ENCODE data around the gene MACF1. TPM values are rescaled to one million over a fixed set of nuclear protein-coding genes. Genes with fewer than 3 reads are reported as not detected.
A peak's percentile ranks its signal among the peaks of the same experiment; 100 is the strongest.

Gene MACF1
- total and polyA plus RNA-seq, 2 of the 13 experiments (the other 11 are each of a cell fraction or from before 2014, with no cell fraction given), result 36.7 to 65.4 TPM

GRCh38 chr1:39409055-39409816 lies 204.7 kb downstream of the MACF1 start (continued):
- TF ChIP-seq, protein P1, sequence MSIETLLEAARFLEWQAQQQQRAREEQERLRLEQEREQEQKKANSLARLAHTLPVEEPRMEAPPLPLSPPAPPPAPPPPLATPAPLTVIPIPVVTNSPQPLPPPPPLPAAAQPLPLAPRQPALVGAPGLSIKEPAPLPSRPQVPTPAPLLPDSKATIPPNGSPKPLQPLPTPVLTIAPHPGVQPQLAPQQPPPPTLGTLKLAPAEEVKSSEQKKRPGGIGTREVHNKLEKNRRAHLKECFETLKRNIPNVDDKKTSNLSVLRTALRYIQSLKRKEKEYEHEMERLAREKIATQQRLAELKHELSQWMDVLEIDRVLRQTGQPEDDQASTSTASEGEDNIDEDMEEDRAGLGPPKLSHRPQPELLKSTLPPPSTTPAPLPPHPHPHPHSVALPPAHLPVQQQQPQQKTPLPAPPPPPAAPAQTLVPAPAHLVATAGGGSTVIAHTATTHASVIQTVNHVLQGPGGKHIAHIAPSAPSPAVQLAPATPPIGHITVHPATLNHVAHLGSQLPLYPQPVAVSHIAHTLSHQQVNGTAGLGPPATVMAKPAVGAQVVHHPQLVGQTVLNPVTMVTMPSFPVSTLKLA (IDR thresholded peaks at IDR 0.05), result no peak
- TF ChIP-seq, protein P2, sequence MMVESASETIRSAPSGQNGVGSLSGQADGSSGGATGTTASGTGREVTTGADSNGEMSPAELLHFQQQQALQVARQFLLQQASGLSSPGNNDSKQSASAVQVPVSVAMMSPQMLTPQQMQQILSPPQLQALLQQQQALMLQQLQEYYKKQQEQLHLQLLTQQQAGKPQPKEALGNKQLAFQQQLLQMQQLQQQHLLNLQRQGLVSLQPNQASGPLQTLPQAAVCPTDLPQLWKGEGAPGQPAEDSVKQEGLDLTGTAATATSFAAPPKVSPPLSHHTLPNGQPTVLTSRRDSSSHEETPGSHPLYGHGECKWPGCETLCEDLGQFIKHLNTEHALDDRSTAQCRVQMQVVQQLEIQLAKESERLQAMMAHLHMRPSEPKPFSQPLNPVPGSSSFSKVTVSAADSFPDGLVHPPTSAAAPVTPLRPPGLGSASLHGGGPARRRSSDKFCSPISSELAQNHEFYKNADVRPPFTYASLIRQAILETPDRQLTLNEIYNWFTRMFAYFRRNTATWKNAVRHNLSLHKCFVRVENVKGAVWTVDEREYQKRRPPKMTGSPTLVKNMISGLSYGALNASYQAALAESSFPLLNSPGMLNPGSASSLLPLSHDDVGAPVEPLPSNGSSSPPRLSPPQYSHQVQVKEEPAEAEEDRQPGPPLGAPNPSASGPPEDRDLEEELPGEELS (CRISPR knock-in tag; IDR thresholded peaks at IDR 0.05), result no peak
- TF ChIP-seq, protein P3, sequence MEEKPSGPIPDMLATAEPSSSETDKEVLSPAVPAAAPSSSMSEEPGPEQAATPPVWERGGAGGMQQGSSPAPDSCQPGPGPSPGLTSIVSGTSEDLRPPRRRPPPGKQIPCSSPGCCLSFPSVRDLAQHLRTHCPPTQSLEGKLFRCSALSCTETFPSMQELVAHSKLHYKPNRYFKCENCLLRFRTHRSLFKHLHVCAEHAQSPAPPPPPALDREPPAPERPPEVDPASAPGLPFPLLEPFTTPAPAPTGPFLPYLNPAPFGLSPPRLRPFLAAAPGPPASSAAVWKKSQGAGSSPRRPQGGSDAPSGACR (CRISPR knock-in tag; IDR thresholded peaks at IDR 0.05), result no peak
- TF ChIP-seq ZZZ3 (CRISPR knock-in tag; IDR thresholded peaks at IDR 0.05; ENCODE audit: borderline replicate concordance) (no peak), ZNF816 (CRISPR knock-in tag; IDR thresholded peaks at IDR 0.05; ENCODE audit: borderline replicate concordance) (no peak), MZF1 (CRISPR knock-in tag; IDR thresholded peaks at IDR 0.05; ENCODE audit: borderline replicate concordance) (no peak), ZNF619 (CRISPR knock-in tag; IDR thresholded peaks at IDR 0.05) (no peak), ZNF703 (CRISPR knock-in tag; IDR thresholded peaks at IDR 0.05; ENCODE audit: borderline replicate concordance) (no peak), REXO4 (CRISPR knock-in tag; IDR thresholded peaks at IDR 0.05; ENCODE audit: borderline replicate concordance) (no peak), CEBPG (CRISPR knock-in tag; IDR thresholded peaks at IDR 0.05) (no peak), RBM22 (optimal IDR thresholded peaks at IDR 0.05; ENCODE audit: low read length) (no peak), JARID2 (CRISPR knock-in tag; IDR thresholded peaks at IDR 0.05; ENCODE audit: insufficient replicate concordance) (no peak), SNAPC4 (CRISPR knock-in tag; IDR thresholded peaks at IDR 0.05) (no peak), ZNF251 (CRISPR knock-in tag; IDR thresholded peaks at IDR 0.05) (no peak), ZNF83 (CRISPR knock-in tag; IDR thresholded peaks at IDR 0.05; ENCODE audit: borderline replicate concordance) (no peak), POLR2A (IDR thresholded peaks at IDR 0.05; ENCODE audit: insufficient read depth in 1 of 2, low read depth in 2 of 2, low read length in 2 of 2) (peak; percentile 24 to 64; a peak in 3 of 4 replicates), ZNF501 (CRISPR knock-in tag; IDR thresholded peaks at IDR 0.05) (no peak), FOXJ3 (CRISPR knock-in tag; IDR thresholded peaks at IDR 0.05; ENCODE audit: borderline replicate concordance) (no peak), PHF21A (CRISPR knock-in tag; IDR thresholded peaks at IDR 0.05) (0 out of 2 replicates have a peak, but pooled peaks have one; percentile 27), ZNF260 (CRISPR knock-in tag; IDR thresholded peaks at IDR 0.05; ENCODE audit: borderline replicate concordance, low read depth) (no peak), RAD51 (IDR thresholded peaks at IDR 0.05; ENCODE audit: borderline replicate concordance) (no peak)

All from HepG2 (cell line).